Ascending aorta (tissue), 2 donors: Measurements from ENCODE around the gene FAM228B. TPM values are rescaled to one million over a fixed set of nuclear protein-coding genes. Genes with fewer than 3 reads are reported as not detected.
"Not testable (repeated sequence)": the region's sequence is repeated elsewhere in the genome, so short reads cannot be mapped to it uniquely, and the experiment has no call there.

Experiments
- DNase-seq, 2 donors: peaks; one replicate each; pipeline ENCODE4 v3.0.0-alpha.2; 2019; ENCODE audit warnings: low spot score in 2 of 2
- H3K27ac ChIP-seq, 2 donors: fragments of 200-600 bp; sonication (generic); one replicate each; pipeline ENCODE4 v1.5.1; 2016 to 2017; ENCODE audit warnings: mild to moderate bottlenecking in 1 of 2
- H3K27me3 ChIP-seq: fragments of 200-600 bp; sonication (generic); one replicate; pipeline ENCODE4 v1.5.1; 2017
- H3K36me3 ChIP-seq, 2 donors: fragments of 200-600 bp; sonication (generic); one replicate each; pipeline ENCODE4 v1.5.1; 2016
- H3K4me1 ChIP-seq, 2 donors: fragments of 200-600 bp; sonication (generic); one replicate each; pipeline ENCODE4 v1.5.1; 2016 to 2017; ENCODE audit warnings: mild to moderate bottlenecking in 1 of 2
- H3K4me3 ChIP-seq, 2 donors: fragments of 200-600 bp; sonication (generic); one replicate each; pipeline ENCODE4 v1.5.1; 2016 to 2017; ENCODE audit warnings: mild to moderate bottlenecking in 1 of 2
- H3K9me3 ChIP-seq, 2 donors: fragments of 200-600 bp; sonication (generic); one replicate each; pipeline ENCODE4 v1.5.1; 2016
- intact Hi-C: fragments of 100-400 bp; cut with DNase I; formaldehyde crosslinking; loops from one replicate; pipeline ENCODE4 v1.15.1; 2023
- total RNA-seq: library from RNA; depleted of rRNA; stranded (reverse); fragments of >200 nt; gene quantifications from one replicate; pipeline ENCODE4 v1.1.0, GENCODE V29; 2016
- TF ChIP-seq, protein P1 (sequence below), 3 experiments: fragments of 200-600 bp in 2 of 3; fragments of 450-650 bp in 1 of 3; sonication (generic) in 2 of 3; IDR thresholded peaks; one replicate each; pipeline ENCODE4 v1.5.1; 2016 to 2019; ENCODE audit warnings: antibody characterized with exemption in 3 of 3, mild to moderate bottlenecking in 1 of 3, moderate library complexity in 1 of 3

FAM228B gene
- total RNA-seq, 1 donor from 2014 or later: 144 TPM

DNA sequence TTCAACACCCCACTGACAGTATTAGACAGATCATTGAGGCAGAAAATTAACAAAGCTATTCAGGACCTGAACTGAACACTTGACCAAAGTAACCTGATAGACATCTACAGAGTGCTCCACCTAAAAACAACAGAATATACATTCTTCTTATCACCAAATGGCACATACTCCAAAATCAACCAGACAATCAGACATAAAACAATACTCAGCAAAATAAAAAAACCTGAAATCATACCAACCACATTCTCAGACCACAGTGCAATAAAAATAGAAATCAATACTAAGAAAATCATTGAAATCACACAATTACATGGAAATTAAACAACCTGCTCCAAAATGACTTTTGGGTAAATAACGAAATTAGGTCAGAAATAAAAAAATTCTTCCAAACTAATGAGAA lies 15.9 kb upstream of the FAM228B start:
- Histone ChIP-seq H3K4me1 (no peaks in the 10 kb centered on the region), H3K27ac (no peak overlapping the region), H3K27me3 (no peaks in the 10 kb centered on the region), H3K4me3 (no peak overlapping the region), H3K36me3 (peaks cover 0 to 11% of the 10 kb centered on the region in 2 donors), H3K9me3 (no peaks in the 10 kb centered on the region)
- TF ChIP-seq, protein P1, sequence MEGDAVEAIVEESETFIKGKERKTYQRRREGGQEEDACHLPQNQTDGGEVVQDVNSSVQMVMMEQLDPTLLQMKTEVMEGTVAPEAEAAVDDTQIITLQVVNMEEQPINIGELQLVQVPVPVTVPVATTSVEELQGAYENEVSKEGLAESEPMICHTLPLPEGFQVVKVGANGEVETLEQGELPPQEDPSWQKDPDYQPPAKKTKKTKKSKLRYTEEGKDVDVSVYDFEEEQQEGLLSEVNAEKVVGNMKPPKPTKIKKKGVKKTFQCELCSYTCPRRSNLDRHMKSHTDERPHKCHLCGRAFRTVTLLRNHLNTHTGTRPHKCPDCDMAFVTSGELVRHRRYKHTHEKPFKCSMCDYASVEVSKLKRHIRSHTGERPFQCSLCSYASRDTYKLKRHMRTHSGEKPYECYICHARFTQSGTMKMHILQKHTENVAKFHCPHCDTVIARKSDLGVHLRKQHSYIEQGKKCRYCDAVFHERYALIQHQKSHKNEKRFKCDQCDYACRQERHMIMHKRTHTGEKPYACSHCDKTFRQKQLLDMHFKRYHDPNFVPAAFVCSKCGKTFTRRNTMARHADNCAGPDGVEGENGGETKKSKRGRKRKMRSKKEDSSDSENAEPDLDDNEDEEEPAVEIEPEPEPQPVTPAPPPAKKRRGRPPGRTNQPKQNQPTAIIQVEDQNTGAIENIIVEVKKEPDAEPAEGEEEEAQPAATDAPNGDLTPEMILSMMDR (IDR thresholded peaks at IDR 0.05): no peak
- DNase-seq: no peak
- intact Hi-C loops: no loop called here

DNA sequence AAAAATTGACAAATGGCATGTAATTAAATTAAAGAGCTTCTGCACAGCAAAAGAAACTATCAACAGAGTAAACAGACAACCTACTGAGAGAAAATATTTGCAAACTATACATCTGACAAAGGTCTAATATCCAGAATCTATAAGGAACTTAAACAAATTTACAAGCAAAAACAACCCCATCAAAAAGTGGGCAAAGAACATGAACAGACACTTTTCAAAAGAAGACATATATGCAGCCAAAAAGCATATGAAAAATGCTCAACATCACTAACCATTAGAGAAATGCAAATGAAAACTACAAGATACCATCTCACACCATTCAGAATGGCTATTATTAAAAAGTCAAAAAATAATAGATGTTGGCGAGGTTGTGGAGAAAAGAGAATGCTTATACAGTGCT lies 13.8 kb upstream of the FAM228B start:
- H3K4me1 ChIP-seq, DNase-seq, intact Hi-C loops, H3K9me3 ChIP-seq, H3K36me3 ChIP-seq, H3K27me3 ChIP-seq, H3K27ac ChIP-seq, H3K4me3 ChIP-seq: not testable (repeated sequence)

GRCh38 chr2:24110660-24111303 lies 12.5 kb upstream of the FAM228B start:
- no peak for DNase-seq
- Histone ChIP-seq H3K27ac (no peak overlapping the region), H3K27me3 (no peaks in the 10 kb centered on the region), H3K4me1 (no peaks in the 10 kb centered on the region), H3K36me3 (peaks cover 0 to 4% of the 10 kb centered on the region in 2 donors), H3K4me3 (no peak overlapping the region), H3K9me3 (no peaks in the 10 kb centered on the region)
- intact Hi-C loops: no loop called here
- TF ChIP-seq, protein P1 (IDR thresholded peaks at IDR 0.05): no peak

GRCh38 chr2:24111407-24111901 lies 11.8 kb upstream of the FAM228B start:
- intact Hi-C loops: no loop called here
- TF ChIP-seq, protein P1 (IDR thresholded peaks at IDR 0.05): no peak
- H3K9me3 ChIP-seq: no peaks in the 10 kb centered on the region
- no peaks in the 10 kb centered on the region for H3K27me3 ChIP-seq
- no peak overlapping the region for H3K4me3 ChIP-seq
- H3K4me1 ChIP-seq: no peaks in the 10 kb centered on the region
- H3K36me3 ChIP-seq: peaks cover 0 to 4% of the 10 kb centered on the region in 2 donors
- no peak overlapping the region for H3K27ac ChIP-seq
- DNase-seq: no peak

GRCh38 chr2:24115057-24115456 lies 8.2 kb upstream of the FAM228B start:
- no peak overlapping the region for H3K4me3 ChIP-seq
- TF ChIP-seq, protein P1 (IDR thresholded peaks at IDR 0.05): no peak
- no peak for DNase-seq
- peaks cover 0 to 4% of the 10 kb centered on the region in 2 donors for H3K36me3 ChIP-seq
- H3K27ac ChIP-seq: no peak overlapping the region
- intact Hi-C loops: no loop called here
- H3K9me3 ChIP-seq: no peaks in the 10 kb centered on the region
- H3K27me3 ChIP-seq: no peaks in the 10 kb centered on the region
- no peaks in the 10 kb centered on the region for H3K4me1 ChIP-seq

DNA sequence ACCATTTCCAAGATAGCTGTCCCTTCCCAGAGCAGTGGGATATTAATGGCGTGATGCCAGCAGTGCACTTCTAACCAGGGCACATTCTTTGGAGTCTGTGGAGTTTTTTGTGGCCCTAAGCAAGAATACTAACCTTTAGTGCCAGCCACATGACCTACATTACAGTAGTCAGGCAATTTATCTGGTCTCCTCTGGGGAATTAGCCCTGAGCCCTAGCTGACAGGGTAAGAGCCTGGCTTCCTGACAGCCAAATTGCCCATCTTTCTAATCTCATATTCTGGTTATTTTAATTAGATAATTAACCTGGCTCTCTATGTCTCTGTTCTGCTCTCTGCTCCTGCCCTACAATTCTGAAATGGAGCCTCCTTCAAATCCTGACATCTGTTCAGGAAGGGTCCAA lies 5.4 kb upstream of the FAM228B start:
- no peaks in the 10 kb centered on the region for H3K27me3 ChIP-seq
- no peaks in the 10 kb centered on the region for H3K9me3 ChIP-seq
- no peak overlapping the region for H3K27ac ChIP-seq
- peaks cover 0 to 3% of the 10 kb centered on the region in 2 donors for H3K4me1 ChIP-seq
- DNase-seq: no peak
- intact Hi-C loops: no loop called here
- H3K36me3 ChIP-seq: peaks cover 0 to 4% of the 10 kb centered on the region in 2 donors
- TF ChIP-seq, protein P1 (IDR thresholded peaks at IDR 0.05): no peak
- no peak overlapping the region for H3K4me3 ChIP-seq
